Body of pancreas (tissue), 4 donors: ENCODE data around the gene SAP30.
A peak's percentile ranks its signal among the peaks of the same experiment; 100 is the strongest.

Source experiments
- POLR2A ChIP-seq, 3 donors: fragments of 450-650 bp; IDR thresholded peaks; one replicate each; pipeline ENCODE4 v1.6.1; 2016; ENCODE audit warnings: antibody characterized with exemption in 3 of 3, mild to moderate bottlenecking in 2 of 3
- TF ChIP-seq, protein P1 (sequence below), 7 experiments: fragments of 450-650 bp in 4 of 7; fragments of 200-600 bp in 3 of 7; sonication (generic) in 3 of 7; IDR thresholded peaks; one replicate each; pipeline ENCODE4 v1.5.1; 2016 to 2019; ENCODE audit warnings: antibody characterized with exemption in 7 of 7

DNA sequence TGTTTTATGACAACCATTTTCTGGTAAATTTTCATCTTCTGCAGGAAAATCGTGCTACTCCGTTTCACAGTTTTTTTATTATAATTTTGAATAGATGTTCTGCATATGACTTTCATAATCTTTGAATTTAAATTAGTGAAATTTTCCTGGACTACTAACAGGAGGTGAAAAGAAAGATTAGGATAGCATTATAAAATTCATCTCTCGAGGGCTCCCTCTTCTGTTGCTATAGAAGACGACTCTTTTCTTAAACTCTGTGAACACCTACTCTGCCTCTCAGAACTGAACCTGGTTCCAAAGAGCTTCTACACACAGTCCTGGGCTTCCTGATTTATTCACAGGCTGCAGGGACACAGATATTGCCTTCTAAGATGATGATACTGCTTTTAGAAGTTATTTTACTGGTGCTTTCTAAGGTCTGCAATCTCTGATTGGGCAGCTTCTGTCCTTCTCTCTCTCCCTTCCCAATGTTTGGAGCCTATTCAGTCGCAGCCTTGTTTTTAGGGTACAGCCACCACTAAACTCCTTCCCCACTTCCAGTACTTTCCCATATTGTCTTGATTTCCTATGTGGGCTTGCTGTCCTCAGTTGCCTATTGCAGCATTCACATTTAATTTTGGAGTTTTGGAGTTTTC lies 10.1 kb upstream of the SAP30 start:
- no peak for TF ChIP-seq POLR2A (IDR thresholded peaks at IDR 0.05)
- TF ChIP-seq, protein P1, sequence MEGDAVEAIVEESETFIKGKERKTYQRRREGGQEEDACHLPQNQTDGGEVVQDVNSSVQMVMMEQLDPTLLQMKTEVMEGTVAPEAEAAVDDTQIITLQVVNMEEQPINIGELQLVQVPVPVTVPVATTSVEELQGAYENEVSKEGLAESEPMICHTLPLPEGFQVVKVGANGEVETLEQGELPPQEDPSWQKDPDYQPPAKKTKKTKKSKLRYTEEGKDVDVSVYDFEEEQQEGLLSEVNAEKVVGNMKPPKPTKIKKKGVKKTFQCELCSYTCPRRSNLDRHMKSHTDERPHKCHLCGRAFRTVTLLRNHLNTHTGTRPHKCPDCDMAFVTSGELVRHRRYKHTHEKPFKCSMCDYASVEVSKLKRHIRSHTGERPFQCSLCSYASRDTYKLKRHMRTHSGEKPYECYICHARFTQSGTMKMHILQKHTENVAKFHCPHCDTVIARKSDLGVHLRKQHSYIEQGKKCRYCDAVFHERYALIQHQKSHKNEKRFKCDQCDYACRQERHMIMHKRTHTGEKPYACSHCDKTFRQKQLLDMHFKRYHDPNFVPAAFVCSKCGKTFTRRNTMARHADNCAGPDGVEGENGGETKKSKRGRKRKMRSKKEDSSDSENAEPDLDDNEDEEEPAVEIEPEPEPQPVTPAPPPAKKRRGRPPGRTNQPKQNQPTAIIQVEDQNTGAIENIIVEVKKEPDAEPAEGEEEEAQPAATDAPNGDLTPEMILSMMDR (IDR thresholded peaks at IDR 0.05) = peak in 4 of 7 experiments; percentile 20 to 35 (median 25)
